ENCODE results near the gene STARD9. TPM values are rescaled to one million over a fixed set of nuclear protein-coding genes. Genes with fewer than 3 reads are reported as not detected.

Gene STARD9
- total and polyA plus RNA-seq, 2 donors from 2014 or later = 1.1 to 7.2 TPM

DNA sequence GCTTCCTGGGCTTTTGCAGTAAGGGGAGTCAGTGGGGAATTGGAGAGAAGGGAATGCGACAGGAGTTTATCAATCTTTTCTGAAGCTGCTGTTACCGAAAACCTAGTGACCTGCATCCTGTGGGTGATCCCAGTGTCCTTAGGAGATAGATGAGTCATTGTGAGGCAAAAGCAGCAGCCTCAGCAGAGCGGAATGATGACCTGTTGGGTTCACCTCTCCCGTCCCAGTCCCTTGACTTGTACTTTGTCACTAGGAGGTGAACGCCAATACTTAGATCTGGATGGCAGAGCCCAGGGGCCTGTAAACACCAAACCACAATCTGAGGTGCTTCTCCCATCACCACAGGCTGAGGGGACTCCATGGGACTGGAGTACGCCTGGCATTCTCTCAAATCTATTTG is 143.6 kb downstream of the STARD9 start:
- Histone ChIP-seq H3K4me1 (ENCODE audit: control insufficient read depth in 2 of 3, insufficient read depth in 2 of 3, low read depth in 1 of 3, low read length in 3 of 3) (no peaks in the 10 kb centered on the region), H3K27me3 (ENCODE audit: control insufficient read depth, insufficient read depth, low read length) (no peaks in the 10 kb centered on the region), H3K27ac (ENCODE audit: low read depth in 2 of 2, low read length in 2 of 2) (no peak overlapping the region), H3K4me3 (ENCODE audit: low read length in 3 of 3) (no peak overlapping the region), H3K36me3 (ENCODE audit: control insufficient read depth in 2 of 3, insufficient read depth in 3 of 3, low read length in 3 of 3) (peaks cover 0 to 9% (median 8%) of the 10 kb centered on the region in 3 donors), H3K9ac (ENCODE audit: low read length in 3 of 3) (no peak overlapping the region), H3K9me3 (ENCODE audit: control insufficient read depth in 2 of 3, insufficient read depth in 1 of 3, low read length in 3 of 3) (no peaks in the 10 kb centered on the region)
- intact Hi-C loops (cut with DNase I) = no loop called here
- TF ChIP-seq, protein P1, sequence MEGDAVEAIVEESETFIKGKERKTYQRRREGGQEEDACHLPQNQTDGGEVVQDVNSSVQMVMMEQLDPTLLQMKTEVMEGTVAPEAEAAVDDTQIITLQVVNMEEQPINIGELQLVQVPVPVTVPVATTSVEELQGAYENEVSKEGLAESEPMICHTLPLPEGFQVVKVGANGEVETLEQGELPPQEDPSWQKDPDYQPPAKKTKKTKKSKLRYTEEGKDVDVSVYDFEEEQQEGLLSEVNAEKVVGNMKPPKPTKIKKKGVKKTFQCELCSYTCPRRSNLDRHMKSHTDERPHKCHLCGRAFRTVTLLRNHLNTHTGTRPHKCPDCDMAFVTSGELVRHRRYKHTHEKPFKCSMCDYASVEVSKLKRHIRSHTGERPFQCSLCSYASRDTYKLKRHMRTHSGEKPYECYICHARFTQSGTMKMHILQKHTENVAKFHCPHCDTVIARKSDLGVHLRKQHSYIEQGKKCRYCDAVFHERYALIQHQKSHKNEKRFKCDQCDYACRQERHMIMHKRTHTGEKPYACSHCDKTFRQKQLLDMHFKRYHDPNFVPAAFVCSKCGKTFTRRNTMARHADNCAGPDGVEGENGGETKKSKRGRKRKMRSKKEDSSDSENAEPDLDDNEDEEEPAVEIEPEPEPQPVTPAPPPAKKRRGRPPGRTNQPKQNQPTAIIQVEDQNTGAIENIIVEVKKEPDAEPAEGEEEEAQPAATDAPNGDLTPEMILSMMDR (IDR thresholded peaks at IDR 0.05; ENCODE audit: borderline replicate concordance, extremely low read depth, insufficient read depth) = no peak
- DNase-seq (no peak), FAIRE-seq (no peak)

- Histone ChIP-seq H3K27me3 (ENCODE audit: control insufficient read depth, insufficient read depth, low read length) (no peaks in the 10 kb centered on the region), H3K27ac (ENCODE audit: low read depth in 2 of 2, low read length in 2 of 2) (no peak overlapping the region), H3K36me3 (ENCODE audit: control insufficient read depth in 2 of 3, insufficient read depth in 3 of 3, low read length in 3 of 3) (peaks cover 0 to 19% (median 12%) of the 10 kb centered on the region in 3 donors), H3K4me3 (ENCODE audit: low read length in 3 of 3) (no peak overlapping the region), H3K4me1 (ENCODE audit: control insufficient read depth in 2 of 3, insufficient read depth in 2 of 3, low read depth in 1 of 3, low read length in 3 of 3) (no peaks in the 10 kb centered on the region), H3K9me3 (ENCODE audit: control insufficient read depth in 2 of 3, insufficient read depth in 1 of 3, low read length in 3 of 3) (no peaks in the 10 kb centered on the region), H3K9ac (ENCODE audit: low read length in 3 of 3) (no peak overlapping the region)
- DNase-seq (no peak), FAIRE-seq (no peak)
- TF ChIP-seq, protein P1 (IDR thresholded peaks at IDR 0.05; ENCODE audit: borderline replicate concordance, extremely low read depth, insufficient read depth) = no peak
- intact Hi-C loops (cut with DNase I) = loop anchor here (10.0 kb wide), 1 partner anchor 205 kb away; the partner anchor contains the start of gene TTBK2
Measured at GRCh38 chr15:42720071-42720470, 144.7 kb downstream of the STARD9 start.

DNA sequence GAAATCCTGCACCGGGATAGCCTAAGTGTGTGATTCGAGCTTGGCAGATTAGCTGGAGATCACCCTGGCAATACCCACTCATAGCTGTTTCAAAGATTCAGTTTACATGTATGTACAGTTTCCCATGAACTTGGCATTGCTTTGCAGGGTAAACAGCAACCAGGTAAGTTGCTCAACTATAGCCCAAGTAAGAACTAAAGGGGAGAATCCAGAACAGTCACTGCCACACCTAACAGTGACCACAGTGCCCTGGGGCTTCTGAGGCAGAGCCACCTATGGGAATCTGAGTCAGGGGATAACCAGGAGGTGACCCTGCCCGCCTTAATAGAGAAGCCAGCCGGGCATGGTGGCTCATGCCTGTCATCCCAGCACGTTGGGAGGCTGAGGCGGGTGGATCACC is 145.6 kb downstream of the STARD9 start:
- H3K9me3 ChIP-seq (ENCODE audit: control insufficient read depth in 2 of 3, insufficient read depth in 1 of 3, low read length in 3 of 3) = no peaks in the 10 kb centered on the region
- intact Hi-C loops (cut with DNase I) = loop anchor here (10.0 kb wide), 1 partner anchor 204 kb away; the partner anchor contains the start of gene TTBK2
- TF ChIP-seq, protein P1 (IDR thresholded peaks at IDR 0.05; ENCODE audit: borderline replicate concordance, extremely low read depth, insufficient read depth) = no peak
- peaks cover 0 to 24% (median 15%) of the 10 kb centered on the region in 3 donors for H3K36me3 ChIP-seq (ENCODE audit: control insufficient read depth in 2 of 3, insufficient read depth in 3 of 3, low read length in 3 of 3)
- no peak for FAIRE-seq
- H3K4me3 ChIP-seq (ENCODE audit: low read length in 3 of 3) = no peak overlapping the region
- H3K27me3 ChIP-seq (ENCODE audit: control insufficient read depth, insufficient read depth, low read length) = no peaks in the 10 kb centered on the region
- no peaks in the 10 kb centered on the region for H3K4me1 ChIP-seq (ENCODE audit: control insufficient read depth in 2 of 3, insufficient read depth in 2 of 3, low read depth in 1 of 3, low read length in 3 of 3)
- H3K9ac ChIP-seq (ENCODE audit: low read length in 3 of 3) = no peak overlapping the region
- no peak overlapping the region for H3K27ac ChIP-seq (ENCODE audit: low read depth in 2 of 2, low read length in 2 of 2)
- DNase-seq = no peak

GRCh38 chr15:42721916-42722315 is 146.5 kb downstream of the STARD9 start:
- no peaks in the 10 kb centered on the region for H3K27me3 ChIP-seq (ENCODE audit: control insufficient read depth, insufficient read depth, low read length)
- no peaks in the 10 kb centered on the region for H3K9me3 ChIP-seq (ENCODE audit: control insufficient read depth in 2 of 3, insufficient read depth in 1 of 3, low read length in 3 of 3)
- intact Hi-C loops (cut with DNase I) = loop anchor here (10.0 kb wide), 1 partner anchor 203 kb away; the partner anchor contains the start of gene TTBK2
- no peak overlapping the region for H3K27ac ChIP-seq (ENCODE audit: low read depth in 2 of 2, low read length in 2 of 2)
- no peak overlapping the region for H3K9ac ChIP-seq (ENCODE audit: low read length in 3 of 3)
- DNase-seq (no peak), FAIRE-seq (no peak)
- TF ChIP-seq, protein P1 (IDR thresholded peaks at IDR 0.05; ENCODE audit: borderline replicate concordance, extremely low read depth, insufficient read depth) = no peak
- no peaks in the 10 kb centered on the region for H3K4me1 ChIP-seq (ENCODE audit: control insufficient read depth in 2 of 3, insufficient read depth in 2 of 3, low read depth in 1 of 3, low read length in 3 of 3)
- peaks cover 0 to 24% (median 15%) of the 10 kb centered on the region in 3 donors for H3K36me3 ChIP-seq (ENCODE audit: control insufficient read depth in 2 of 3, insufficient read depth in 3 of 3, low read length in 3 of 3)
- no peak overlapping the region for H3K4me3 ChIP-seq (ENCODE audit: low read length in 3 of 3)
